Fibroblast of skin of back (primary cell): Measurements from ENCODE around the gene KLHL8.

ENCODE experiments used
- DNase-seq: peaks from one replicate; pipeline ENCODE4 v3.0.0-alpha.2; 2013

KLHL8 gene

GRCh38 chr4:87120411-87121162, 99.8 kb downstream of the KLHL8 start:
- DNase-seq = no peak

- DNase-seq = no peak
Measured at GRCh38 chr4:87120010-87120409, 100.4 kb downstream of the KLHL8 start.

DNA sequence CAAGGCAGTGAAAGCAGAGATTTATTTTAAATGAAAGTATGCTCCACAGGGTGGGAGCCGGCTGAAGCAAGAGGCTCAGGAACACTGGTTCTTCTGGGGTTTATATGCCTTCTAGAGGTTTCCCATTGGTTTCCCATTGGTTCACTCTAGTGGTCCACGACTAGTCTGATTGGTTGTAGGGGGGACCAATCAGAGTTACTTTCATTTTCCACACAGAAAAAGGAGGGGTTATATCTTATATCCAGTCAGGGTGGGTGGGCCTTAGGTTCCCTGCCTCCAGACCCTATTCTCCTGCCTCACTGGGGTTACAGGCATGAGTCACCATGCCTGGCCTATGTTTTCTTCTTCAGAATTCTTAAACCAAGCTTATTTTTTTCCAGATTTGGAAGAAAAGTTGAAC, 101.6 kb downstream of the KLHL8 start:
- DNase-seq = peak; percentile 83

DNA sequence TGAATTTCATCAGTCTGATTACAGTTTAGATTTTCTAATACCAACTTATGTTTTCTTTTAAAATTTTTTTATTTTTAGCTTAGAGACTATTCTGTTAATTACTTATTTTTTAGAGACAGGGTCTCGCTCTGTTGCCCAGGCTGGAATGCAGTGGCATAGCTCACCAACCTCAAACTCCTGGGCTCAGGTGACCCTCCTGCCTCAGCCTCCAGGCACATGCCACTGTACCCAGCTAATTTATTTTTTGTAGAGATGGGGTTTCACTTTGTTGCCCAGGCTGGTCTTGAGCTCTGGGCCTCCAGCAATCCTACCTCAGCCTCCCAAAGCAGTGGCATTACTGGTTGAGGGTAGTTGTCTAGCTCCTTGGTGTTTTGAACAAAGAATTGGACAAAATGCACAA, 102.0 kb downstream of the KLHL8 start:
- no peak for DNase-seq

GRCh38 chr4:87117732-87118075, 102.7 kb downstream of the KLHL8 start:
- DNase-seq = no peak

DNA sequence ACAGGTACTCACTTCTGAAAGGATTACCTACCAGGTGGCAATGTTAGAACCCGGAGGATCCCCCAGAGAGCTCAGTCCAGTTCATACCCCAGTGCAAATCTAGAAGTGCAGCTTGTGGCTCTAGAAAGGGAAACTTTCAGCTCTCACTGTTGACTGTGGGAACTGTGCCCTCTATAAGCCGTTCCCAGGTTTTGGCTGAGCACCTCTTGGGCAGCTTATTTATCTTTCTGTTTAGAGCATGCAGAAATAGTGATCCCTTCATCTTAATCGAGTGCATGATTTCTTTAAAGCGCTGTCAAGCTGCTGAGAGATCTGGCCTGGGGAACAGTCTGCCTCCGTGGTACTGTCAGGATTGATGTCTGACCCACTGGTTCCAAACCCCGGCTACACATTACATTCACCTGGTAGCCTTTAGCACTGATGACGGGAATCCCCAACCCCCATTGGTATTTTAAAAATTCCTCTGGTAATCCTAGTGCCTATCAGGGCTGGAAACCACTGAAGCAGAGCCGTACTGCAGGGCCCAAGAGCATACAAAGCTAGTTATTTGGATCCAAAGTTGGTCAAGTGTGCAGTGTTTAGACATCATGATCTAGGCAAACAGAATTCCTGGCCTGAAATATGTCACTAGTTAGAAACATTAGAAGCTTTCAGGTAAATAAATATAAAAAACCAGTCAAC, 103.2 kb downstream of the KLHL8 start:
- DNase-seq = no peak

DNA sequence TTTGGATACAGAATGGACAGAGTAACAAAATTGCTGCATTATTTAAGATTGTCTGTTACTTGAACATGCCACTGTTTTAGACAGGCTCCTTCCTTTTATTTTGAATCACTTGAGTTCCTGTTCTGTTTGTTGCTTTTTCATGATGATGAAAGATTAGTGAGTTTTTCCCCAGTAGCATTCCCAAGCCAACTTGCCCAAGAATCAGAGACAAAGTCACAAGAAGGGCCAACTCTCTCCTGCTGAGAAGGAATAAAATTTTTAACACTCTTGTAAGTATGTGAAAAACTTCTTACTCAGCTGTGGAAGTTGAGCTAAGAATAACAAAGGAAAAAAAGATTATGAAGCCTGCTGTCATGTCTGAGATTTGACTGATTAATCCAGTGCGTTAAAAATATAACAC, 104.2 kb downstream of the KLHL8 start:
- peak; percentile 77 for DNase-seq

- no peak for DNase-seq
Measured at GRCh38 chr4:87114245-87115062, 106.0 kb downstream of the KLHL8 start.

DNA sequence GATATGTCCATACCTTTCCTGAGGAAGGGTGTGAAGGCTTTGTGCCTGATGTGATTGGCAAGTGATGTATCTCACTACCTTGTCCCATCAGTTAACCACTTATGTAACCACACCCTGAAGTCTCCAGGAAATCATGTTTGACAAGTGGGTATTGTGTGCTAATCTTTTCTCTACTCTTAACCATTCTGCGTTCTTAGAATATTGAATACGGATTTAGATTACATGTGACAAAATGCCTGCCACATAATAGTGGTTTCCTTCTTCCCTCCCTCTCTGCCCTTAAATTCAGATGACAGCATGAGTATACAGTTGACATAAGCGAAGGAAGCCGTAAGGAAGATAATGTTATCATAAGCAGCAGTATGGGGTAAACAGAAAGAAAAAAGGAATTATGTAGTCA, 108.4 kb downstream of the KLHL8 start:
- no peak for DNase-seq
